ENCODE data around the gene SLC9C2.

SLC9C2 gene

DNA sequence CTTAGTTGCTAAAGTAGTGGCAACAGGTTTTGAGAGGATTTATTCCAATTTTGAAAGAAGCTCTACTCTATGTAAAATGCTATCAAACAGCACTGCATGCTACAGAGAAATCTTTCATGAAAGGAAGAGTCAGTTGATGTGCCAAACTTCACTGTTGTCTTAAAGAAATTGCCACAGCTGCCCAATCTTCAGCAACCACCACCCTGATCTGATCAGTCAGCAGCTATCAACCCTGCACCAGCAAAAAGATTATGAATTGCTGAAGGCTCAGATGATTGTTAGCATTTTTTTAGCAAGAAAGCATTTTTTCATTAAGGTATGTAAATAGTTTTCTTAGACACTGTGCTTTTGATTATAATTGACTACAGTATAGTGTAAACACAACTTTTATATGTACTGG lies 49.6 kb downstream of the SLC9C2 start:
- H3K4me1 ChIP-seq (ENCODE audit: low read depth, poor library complexity, severe bottlenecking): no peaks in the 10 kb centered on the region
- no peak overlapping the region for H3K27ac ChIP-seq
- no peak overlapping the region for H3K4me3 ChIP-seq (IDR thresholded peaks at IDR 0.05; ENCODE audit: insufficient read depth, low read depth, low read length)
- H3K79me2 ChIP-seq (ENCODE audit: insufficient read depth, low read depth): no peaks in the 10 kb centered on the region
- H4K20me1 ChIP-seq (ENCODE audit: insufficient read depth): no peaks in the 10 kb centered on the region
- no peak overlapping the region for H3K9ac ChIP-seq
- H3K4me2 ChIP-seq: no peak overlapping the region
- no peak for TF ChIP-seq CTCF (conservative IDR thresholded peaks at IDR 0.05; ENCODE audit: low read depth, low read length)
- no peak overlapping the region for H2AFZ ChIP-seq (ENCODE audit: low read depth)
- no peaks in the 10 kb centered on the region for H3K36me3 ChIP-seq (ENCODE audit: insufficient read depth)
- no peaks in the 10 kb centered on the region for H3K27me3 ChIP-seq (ENCODE audit: insufficient read depth, low read depth)

DNA sequence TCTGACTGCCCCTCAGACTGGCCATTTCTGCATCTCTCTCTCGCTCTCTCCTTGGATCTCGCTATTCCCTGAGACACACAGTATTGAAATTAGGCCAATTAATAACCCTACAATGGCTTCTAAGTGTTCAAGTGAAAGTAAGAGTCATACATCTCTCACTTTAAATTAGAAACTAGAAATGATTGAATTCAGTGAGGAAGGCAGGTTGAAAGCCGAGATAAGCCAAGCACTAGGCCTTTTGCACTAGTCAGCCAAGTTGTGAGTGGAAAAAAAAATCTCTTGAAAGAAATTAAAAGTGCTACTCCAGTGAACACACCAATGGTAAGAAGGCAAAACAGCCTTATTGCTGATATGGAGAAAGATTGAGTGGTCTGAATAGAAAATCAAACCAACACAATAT lies 51.2 kb downstream of the SLC9C2 start:
- H3K27me3 ChIP-seq (ENCODE audit: insufficient read depth, low read depth): no peaks in the 10 kb centered on the region
- H3K9ac ChIP-seq: no peak overlapping the region
- H3K4me1 ChIP-seq (ENCODE audit: low read depth, poor library complexity, severe bottlenecking): no peaks in the 10 kb centered on the region
- no peaks in the 10 kb centered on the region for H4K20me1 ChIP-seq (ENCODE audit: insufficient read depth)
- H3K4me3 ChIP-seq (IDR thresholded peaks at IDR 0.05; ENCODE audit: insufficient read depth, low read depth, low read length): no peak overlapping the region
- TF ChIP-seq CTCF (conservative IDR thresholded peaks at IDR 0.05; ENCODE audit: low read depth, low read length): no peak
- H3K36me3 ChIP-seq (ENCODE audit: insufficient read depth): no peaks in the 10 kb centered on the region
- no peak overlapping the region for H2AFZ ChIP-seq (ENCODE audit: low read depth)
- H3K4me2 ChIP-seq: no peak overlapping the region
- H3K79me2 ChIP-seq (ENCODE audit: insufficient read depth, low read depth): no peaks in the 10 kb centered on the region
- H3K27ac ChIP-seq: no peak overlapping the region

- H3K27ac ChIP-seq: no peak overlapping the region
- no peaks in the 10 kb centered on the region for H4K20me1 ChIP-seq (ENCODE audit: insufficient read depth)
- no peaks in the 10 kb centered on the region for H3K27me3 ChIP-seq (ENCODE audit: insufficient read depth, low read depth)
- no peaks in the 10 kb centered on the region for H3K4me1 ChIP-seq (ENCODE audit: low read depth, poor library complexity, severe bottlenecking)
- H3K4me3 ChIP-seq (IDR thresholded peaks at IDR 0.05; ENCODE audit: insufficient read depth, low read depth, low read length): no peak overlapping the region
- H3K4me2 ChIP-seq: no peak overlapping the region
- H3K9ac ChIP-seq: no peak overlapping the region
- no peak for TF ChIP-seq CTCF (conservative IDR thresholded peaks at IDR 0.05; ENCODE audit: low read depth, low read length)
- no peak overlapping the region for H2AFZ ChIP-seq (ENCODE audit: low read depth)
- H3K36me3 ChIP-seq (ENCODE audit: insufficient read depth): no peaks in the 10 kb centered on the region
- no peaks in the 10 kb centered on the region for H3K79me2 ChIP-seq (ENCODE audit: insufficient read depth, low read depth)
Measured at GRCh38 chr1:173549813-173550212, 53.1 kb downstream of the SLC9C2 start.

DNA sequence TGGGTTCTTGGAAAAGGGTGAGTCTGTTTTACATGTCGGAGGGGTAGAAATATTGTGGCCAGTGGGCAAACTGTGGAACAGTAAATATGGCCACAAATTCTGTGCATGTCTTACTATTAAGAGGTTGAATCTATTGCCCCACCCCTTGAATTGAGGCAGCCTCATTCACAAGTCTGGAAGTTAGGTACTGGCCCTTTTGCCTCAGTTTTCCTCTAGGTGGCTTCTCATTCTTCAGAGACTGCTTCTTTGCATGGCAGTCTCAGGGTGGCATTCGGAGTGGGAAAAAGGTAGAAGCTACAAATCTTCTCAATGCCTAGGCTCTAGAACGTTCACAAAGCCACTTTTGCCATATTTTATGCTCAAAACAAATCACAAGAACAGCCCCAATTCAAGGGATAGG lies 57.2 kb downstream of the SLC9C2 start:
- Histone ChIP-seq H3K9ac (no peak overlapping the region), H3K36me3 (ENCODE audit: insufficient read depth) (no peaks in the 10 kb centered on the region), H3K27me3 (ENCODE audit: insufficient read depth, low read depth) (no peaks in the 10 kb centered on the region), H2AFZ (ENCODE audit: low read depth) (no peak overlapping the region), H3K79me2 (ENCODE audit: insufficient read depth, low read depth) (no peaks in the 10 kb centered on the region), H3K27ac (no peak overlapping the region), H4K20me1 (ENCODE audit: insufficient read depth) (no peaks in the 10 kb centered on the region), H3K4me3 (IDR thresholded peaks at IDR 0.05; ENCODE audit: insufficient read depth, low read depth, low read length) (no peak overlapping the region), H3K4me2 (no peak overlapping the region), H3K4me1 (ENCODE audit: low read depth, poor library complexity, severe bottlenecking) (no peaks in the 10 kb centered on the region)
- no peak for TF ChIP-seq CTCF (conservative IDR thresholded peaks at IDR 0.05; ENCODE audit: low read depth, low read length)

DNA sequence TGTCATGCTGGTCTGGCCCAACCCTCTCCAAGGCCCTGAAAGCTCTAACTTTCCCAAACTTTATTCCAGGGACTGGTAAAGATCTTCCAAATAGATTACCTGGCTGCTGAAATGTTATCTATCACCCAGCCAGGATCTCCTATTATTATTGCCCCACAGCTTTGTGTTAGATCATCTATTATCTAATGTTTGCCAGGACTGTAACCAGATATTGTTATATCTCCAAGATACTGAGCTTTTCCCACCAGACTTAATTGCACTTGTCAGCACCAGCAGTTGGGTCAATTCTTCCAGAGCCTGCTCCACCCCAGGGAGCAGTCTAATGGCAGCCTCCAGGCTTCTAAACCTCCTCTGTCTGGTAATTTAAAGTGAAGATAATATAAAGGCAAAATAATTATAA lies 66.6 kb downstream of the SLC9C2 start:
- no peak for TF ChIP-seq CTCF (conservative IDR thresholded peaks at IDR 0.05; ENCODE audit: low read depth, low read length)
- Histone ChIP-seq H3K36me3 (ENCODE audit: insufficient read depth) (no peaks in the 10 kb centered on the region), H2AFZ (ENCODE audit: low read depth) (no peak overlapping the region), H3K27ac (no peak overlapping the region), H3K27me3 (ENCODE audit: insufficient read depth, low read depth) (no peaks in the 10 kb centered on the region), H3K79me2 (ENCODE audit: insufficient read depth, low read depth) (no peaks in the 10 kb centered on the region), H3K4me1 (ENCODE audit: low read depth, poor library complexity, severe bottlenecking) (peaks cover 8% of the 10 kb centered on the region), H3K9ac (no peak overlapping the region), H3K4me2 (no peak overlapping the region), H4K20me1 (ENCODE audit: insufficient read depth) (no peaks in the 10 kb centered on the region), H3K4me3 (IDR thresholded peaks at IDR 0.05; ENCODE audit: insufficient read depth, low read depth, low read length) (no peak overlapping the region)

All from KMS-11 (cell line).